Endothelial cell of umbilical vein (primary cell): Measurements from ENCODE around the gene ST3GAL4. TPM values are rescaled to one million over a fixed set of nuclear protein-coding genes. Genes with fewer than 3 reads are reported as not detected.

Experiments
- BruUV-seq: library from RNA; stranded (reverse); fragments of 400-500 nt; replicated peaks from 2 replicates; lab custom pipeline; 2021; lab: Mats Ljungman, UMichigan
- CTCF ChIA-PET: fragments of 300-600, 350-600 bp; sonication (Branson Sonifier 250); formaldehyde crosslinking; loops from one replicate; lab custom pipeline; 2021; ENCODE audit warnings: antibody characterized with exemption, inconsistent platforms; lab: Charles Lee
- POLR2A ChIA-PET: fragments of 300-600, 350-600 bp; sonication (Branson Sonifier 250); formaldehyde crosslinking; loops from one replicate; lab custom pipeline; 2021; ENCODE audit warnings: antibody characterized with exemption, inconsistent platforms; lab: Charles Lee
- DNase-seq: peaks from one replicate; pipeline ENCODE4 v3.0.0-alpha.2; 2011; ENCODE audit warnings: low read depth, low spot score
- FAIRE-seq: peaks from 2 replicates; lab custom pipeline; 2011; peaks lifted over from hg19 to GRCh38; lab: Jason Lieb, UNC
- H2AFZ ChIP-seq: 2 replicates; pipeline ENCODE4 v1.6.0; 2012; ENCODE audit warnings: low read depth, low read length, control low read depth, inconsistent platforms
- H3K27ac ChIP-seq: 2 replicates; pipeline ENCODE4 v1.5.1; 2011; ENCODE audit warnings: low read depth, mild to moderate bottlenecking, control low read depth, low read length, moderate library complexity; ENCODE audit not compliant: insufficient read depth
- H3K27me3 ChIP-seq, 2 experiments: 2 replicates each; pipeline versions ENCODE4 v1.6.0 to v1.6.1; 2011; ENCODE audit warnings: low read length in 2 of 2, mixed read lengths in 1 of 2; ENCODE audit not compliant: control insufficient read depth in 2 of 2, insufficient read depth in 2 of 2
- H3K36me3 ChIP-seq, 2 experiments: 2 replicates in 1 of 2; 3 replicates in 1 of 2; pipeline ENCODE4 v1.5.1; 2011; ENCODE audit warnings: low read length in 2 of 2, mild to moderate bottlenecking in 1 of 2, moderate library complexity in 1 of 2; ENCODE audit not compliant: control insufficient read depth in 2 of 2, insufficient read depth in 2 of 2; ENCODE audit errors: extremely low read depth in 1 of 2
- H3K4me1 ChIP-seq: 3 replicates; pipeline ENCODE4 v1.5.1; 2011; ENCODE audit warnings: mild to moderate bottlenecking, low read length; ENCODE audit not compliant: control insufficient read depth, insufficient read depth; ENCODE audit errors: extremely low read depth
- H3K4me2 ChIP-seq: 2 replicates; pipeline ENCODE4 v1.6.1; 2011; ENCODE audit warnings: low read length, control low read depth, mixed read lengths; ENCODE audit not compliant: insufficient read depth
- H3K4me3 ChIP-seq, 3 experiments: fragments of 200-600 bp in 1 of 3; sonication (generic), shearing (Covaris generic) in 1 of 3; replicated peaks in 1 of 3; 2 replicates each; pipeline ENCODE4 v1.5.1; 2011 to 2016; ENCODE audit warnings: control low read depth in 3 of 3, low read length in 3 of 3, mild to moderate bottlenecking in 2 of 3, inconsistent platforms in 1 of 3, low read depth in 1 of 3, moderate library complexity in 1 of 3; ENCODE audit not compliant: insufficient read depth in 1 of 3
- H3K79me2 ChIP-seq: 2 replicates; pipeline ENCODE4 v1.6.0; 2012; ENCODE audit warnings: low read length, inconsistent platforms; ENCODE audit not compliant: control insufficient read depth, insufficient read depth
- H3K9ac ChIP-seq: replicated peaks from 2 replicates; pipeline ENCODE3; 2011; ENCODE audit warnings: low read length, control low read depth; ENCODE audit not compliant: insufficient read depth; ENCODE audit errors: extremely low read depth
- H3K9me1 ChIP-seq: replicated peaks from 3 replicates; pipeline ENCODE4 v1.6.0; 2011; ENCODE audit warnings: mild to moderate bottlenecking, low read length; ENCODE audit not compliant: control insufficient read depth, insufficient read depth; ENCODE audit errors: extremely low read depth
- H3K9me3 ChIP-seq: replicated peaks from 2 replicates; pipeline ENCODE4 v1.5.1; 2012; ENCODE audit warnings: low read length, inconsistent platforms; ENCODE audit not compliant: control insufficient read depth, insufficient read depth
- H4K20me1 ChIP-seq: replicated peaks from 2 replicates; pipeline ENCODE3; 2011; ENCODE audit warnings: mild to moderate bottlenecking, low read length; ENCODE audit not compliant: control insufficient read depth, insufficient read depth; ENCODE audit errors: extremely low read depth
- CTCF ChIP-seq, 2 donors: IDR thresholded peaks; 1 replicate in 1 of 2; 2 replicates in 1 of 2; pipeline ENCODE4 v1.5.1; 2011; ENCODE audit warnings: low read length in 2 of 2, mild to moderate bottlenecking in 2 of 2, moderate library complexity in 2 of 2, control low read depth in 1 of 2, inconsistent platforms in 1 of 2, low read depth in 1 of 2; ENCODE audit not compliant: insufficient read depth in 1 of 2; ENCODE audit errors: extremely low read depth in 1 of 2
- EZH2 ChIP-seq: IDR thresholded peaks from 2 replicates; pipeline ENCODE4 v1.6.1; 2012; ENCODE audit warnings: borderline replicate concordance, low read depth, mild to moderate bottlenecking, moderate library complexity, low read length, inconsistent platforms; ENCODE audit not compliant: severe bottlenecking
- FOS ChIP-seq: IDR thresholded peaks from 2 replicates; pipeline ENCODE4 v1.6.1; 2011; ENCODE audit warnings: mild to moderate bottlenecking, low read length, moderate library complexity, borderline replicate concordance; ENCODE audit not compliant: insufficient read depth
- GATA2 ChIP-seq: IDR thresholded peaks from 2 replicates; pipeline ENCODE4 v1.7.0; 2011; ENCODE audit warnings: low read depth, mild to moderate bottlenecking, moderate library complexity, mixed read lengths, low read length; ENCODE audit not compliant: insufficient read length, insufficient read depth
- JUN ChIP-seq: IDR thresholded peaks from 2 replicates; pipeline ENCODE4 v1.6.1; 2011; ENCODE audit warnings: borderline replicate concordance, low read depth; ENCODE audit not compliant: insufficient read length, insufficient read depth
- MAX ChIP-seq: IDR thresholded peaks from 2 replicates; pipeline ENCODE4 v1.6.1; 2011; ENCODE audit not compliant: insufficient read depth, insufficient read length
- MYC ChIP-seq: IDR thresholded peaks from one replicate; pipeline ENCODE4 v1.6.1; 2011; ENCODE audit warnings: mild to moderate bottlenecking, low read depth, low read length
- POLR2A ChIP-seq: IDR thresholded peaks from 2 replicates; pipeline ENCODE4 v1.6.1; 2012; ENCODE audit warnings: low read depth, mild to moderate bottlenecking, control low read depth, low read length
- POLR2AphosphoS5 ChIP-seq: IDR thresholded peaks from 2 replicates; pipeline ENCODE4 v1.6.1; 2012; ENCODE audit warnings: low read depth, mild to moderate bottlenecking, control low read depth, low read length, moderate library complexity; ENCODE audit not compliant: insufficient read depth
- dilution Hi-C: fragments of 300-500 bp; cut with MboI; formaldehyde crosslinking; loops from one replicate; pipeline ENCODE4 v1.15.0; 2019; ENCODE audit warnings: low sequenced_read_pairs; ENCODE audit not compliant: extremely low pct_ligation_motif_present
- intact Hi-C: fragments of 100-400 bp; cut with micrococcal nuclease; formaldehyde crosslinking; loops from one replicate; pipeline ENCODE4 v1.10.0; 2022
- polyA plus RNA-seq, 4 experiments: library from polyadenylated mRNA; depleted of rRNA in 3 of 4; stranded (reverse) in 3 of 4; unstranded in 1 of 4; fragments of >200 nt; gene quantifications; 2 replicates each; pipeline versions ENCODE4 v1.2.1 to v1.2.3, GENCODE V29; 2011 to 2012; ENCODE audit warnings: missing spikeins in 1 of 4
- total RNA-seq: library from RNA; stranded (reverse); gene quantifications from 2 replicates; pipeline ENCODE4 v1.2.3, GENCODE V29; 2021

Gene ST3GAL4
- total and polyA plus RNA-seq, 2 donors (not counting 3 experiments of a cell fraction or from before 2014, with no cell fraction given), result 17.7 to 19.4 TPM

- H3K27ac ChIP-seq, result no peak overlapping the region
- H3K9me1 ChIP-seq, result no peaks in the 10 kb centered on the region
- TF ChIP-seq POLR2AphosphoS5 (no peak), CTCF (IDR thresholded peaks at IDR 0.05; ENCODE audit: extremely low read depth in 1 of 2, insufficient read depth in 1 of 2, low read depth in 1 of 2, low read length in 2 of 2) (no peak), POLR2A (no peak), MYC (no peak), JUN (no peak), EZH2 (no peak), FOS (no peak)
- H3K4me1 ChIP-seq, result no peaks in the 10 kb centered on the region
- no peaks in the 10 kb centered on the region for H3K79me2 ChIP-seq
- H2AFZ ChIP-seq, result no peak overlapping the region
- no peaks in the 10 kb centered on the region for H3K36me3 ChIP-seq
- H3K4me3 ChIP-seq, result no peak overlapping the region
- POLR2A ChIA-PET, result no interaction called here
- dilution Hi-C loops, result no loop called here
- FAIRE-seq (no peak), DNase-seq (no peak)
- no peaks in the 10 kb centered on the region for H3K9me3 ChIP-seq
- H3K9ac ChIP-seq, result no peak overlapping the region
- H4K20me1 ChIP-seq, result no peaks in the 10 kb centered on the region
- intact Hi-C loops, result no loop called here
- CTCF ChIA-PET, result interaction anchor here (1.4 to 1.8 kb wide), 3 partner anchors 14 to 21 kb away, joined by 3 to 7 read pairs (median 4); no protein-coding TSS in a partner anchor
- no peaks in the 10 kb centered on the region for H3K27me3 ChIP-seq
- no TSS peak for BruUV-seq
- H3K4me2 ChIP-seq, result no peak overlapping the region
These were observed 106.5 kb downstream of the ST3GAL4 start for GRCh38 chr11:126461996-126462395.

GRCh38 chr11:126462422-126462821 is 106.9 kb downstream of the ST3GAL4 start:
- H3K9ac ChIP-seq, result no peak overlapping the region
- POLR2A ChIA-PET, result no interaction called here
- no TSS peak for BruUV-seq
- no peaks in the 10 kb centered on the region for H3K79me2 ChIP-seq
- no peak overlapping the region for H3K4me2 ChIP-seq
- no peak for FAIRE-seq
- H3K4me3 ChIP-seq, result no peak overlapping the region
- H3K9me3 ChIP-seq, result no peaks in the 10 kb centered on the region
- intact Hi-C loops, result no loop called here
- no peak for DNase-seq
- no peak overlapping the region for H2AFZ ChIP-seq
- H3K36me3 ChIP-seq, result no peaks in the 10 kb centered on the region
- CTCF ChIA-PET, result interaction anchor here (1.4 to 1.8 kb wide), 3 partner anchors 14 to 22 kb away, joined by 3 to 7 read pairs (median 4); no protein-coding TSS in a partner anchor
- H3K9me1 ChIP-seq, result no peaks in the 10 kb centered on the region
- dilution Hi-C loops, result no loop called here
- no peaks in the 10 kb centered on the region for H4K20me1 ChIP-seq
- no peak for TF ChIP-seq MYC
- TF ChIP-seq FOS, result no peak
- no peak for TF ChIP-seq EZH2
- TF ChIP-seq GATA2, result no peak
- TF ChIP-seq POLR2AphosphoS5, result no peak
- no peak for TF ChIP-seq CTCF (IDR thresholded peaks at IDR 0.05; ENCODE audit: extremely low read depth in 1 of 2, insufficient read depth in 1 of 2, low read depth in 1 of 2, low read length in 2 of 2)
- TF ChIP-seq POLR2A, result no peak
- no peak for TF ChIP-seq MAX
- TF ChIP-seq JUN, result no peak
- no peaks in the 10 kb centered on the region for H3K4me1 ChIP-seq
- H3K27me3 ChIP-seq, result no peaks in the 10 kb centered on the region
- H3K27ac ChIP-seq, result no peak overlapping the region
